Ascending aorta (tissue), 2 donors: ENCODE data around the gene HBS1L. TPM values are rescaled to one million over a fixed set of nuclear protein-coding genes. Genes with fewer than 3 reads are reported as not detected.

Experiments
- DNase-seq, 2 donors: peaks; one replicate each; pipeline ENCODE4 v3.0.0-alpha.2; 2019; ENCODE audit warnings: low spot score in 2 of 2
- H3K27ac ChIP-seq, 2 donors: fragments of 200-600 bp; sonication (generic); one replicate each; pipeline ENCODE4 v1.5.1; 2016 to 2017; ENCODE audit warnings: mild to moderate bottlenecking in 1 of 2
- H3K27me3 ChIP-seq: fragments of 200-600 bp; sonication (generic); one replicate; pipeline ENCODE4 v1.5.1; 2017
- H3K36me3 ChIP-seq, 2 donors: fragments of 200-600 bp; sonication (generic); one replicate each; pipeline ENCODE4 v1.5.1; 2016
- H3K4me1 ChIP-seq, 2 donors: fragments of 200-600 bp; sonication (generic); one replicate each; pipeline ENCODE4 v1.5.1; 2016 to 2017; ENCODE audit warnings: mild to moderate bottlenecking in 1 of 2
- H3K4me3 ChIP-seq, 2 donors: fragments of 200-600 bp; sonication (generic); one replicate each; pipeline ENCODE4 v1.5.1; 2016 to 2017; ENCODE audit warnings: mild to moderate bottlenecking in 1 of 2
- H3K9me3 ChIP-seq, 2 donors: fragments of 200-600 bp; sonication (generic); one replicate each; pipeline ENCODE4 v1.5.1; 2016
- intact Hi-C: fragments of 100-400 bp; cut with DNase I; formaldehyde crosslinking; loops from one replicate; pipeline ENCODE4 v1.15.1; 2023
- total RNA-seq: library from RNA; depleted of rRNA; stranded (reverse); fragments of >200 nt; gene quantifications from one replicate; pipeline ENCODE4 v1.1.0, GENCODE V29; 2016
- TF ChIP-seq, protein P1 (sequence below), 3 experiments: fragments of 200-600 bp in 2 of 3; fragments of 450-650 bp in 1 of 3; sonication (generic) in 2 of 3; IDR thresholded peaks; one replicate each; pipeline ENCODE4 v1.5.1; 2016 to 2019; ENCODE audit warnings: antibody characterized with exemption in 3 of 3, mild to moderate bottlenecking in 1 of 3, moderate library complexity in 1 of 3

HBS1L gene
- total RNA-seq, 1 donor from 2014 or later = 9.8 TPM

DNA sequence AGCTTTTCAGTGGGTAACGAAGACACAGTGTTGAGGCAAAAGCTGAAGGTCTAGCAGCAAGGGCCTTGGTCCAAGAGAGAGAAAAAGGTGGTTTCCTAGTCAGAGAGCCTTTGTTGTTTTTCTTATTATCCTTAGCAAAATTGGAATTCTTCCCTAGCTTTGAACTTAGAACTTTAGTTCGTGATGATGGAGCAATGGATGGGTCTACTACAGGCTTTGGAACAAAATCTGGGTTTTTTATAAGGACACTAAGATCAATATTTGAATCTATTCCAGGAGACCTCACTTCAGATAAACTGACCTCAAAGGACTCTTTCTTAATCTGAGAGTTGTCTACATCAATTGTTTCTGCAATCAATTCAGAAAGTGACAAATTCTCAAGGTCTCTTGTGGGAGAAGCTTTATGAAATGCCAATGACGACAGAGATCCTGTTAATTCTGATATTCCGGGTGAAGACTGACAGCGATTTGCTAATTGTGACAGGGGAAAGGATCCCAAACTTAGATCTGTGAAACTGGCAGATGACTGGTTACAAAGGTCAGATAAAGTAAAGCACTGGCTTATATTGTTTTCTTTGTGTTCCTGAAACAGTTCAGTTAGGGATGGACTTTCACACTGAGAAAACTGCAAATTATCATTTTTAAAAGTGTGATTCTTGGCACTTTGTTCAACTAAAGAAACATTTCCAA, 17.7 kb downstream of the HBS1L start:
- Histone ChIP-seq H3K9me3 (no peaks in the 10 kb centered on the region), H3K27ac (no peak overlapping the region), H3K4me3 (no peak overlapping the region), H3K27me3 (no peaks in the 10 kb centered on the region), H3K36me3 (peaks cover 0 to 35% of the 10 kb centered on the region in 2 donors), H3K4me1 (no peaks in the 10 kb centered on the region)
- intact Hi-C loops = no loop called here
- no peak for DNase-seq
- TF ChIP-seq, protein P1, sequence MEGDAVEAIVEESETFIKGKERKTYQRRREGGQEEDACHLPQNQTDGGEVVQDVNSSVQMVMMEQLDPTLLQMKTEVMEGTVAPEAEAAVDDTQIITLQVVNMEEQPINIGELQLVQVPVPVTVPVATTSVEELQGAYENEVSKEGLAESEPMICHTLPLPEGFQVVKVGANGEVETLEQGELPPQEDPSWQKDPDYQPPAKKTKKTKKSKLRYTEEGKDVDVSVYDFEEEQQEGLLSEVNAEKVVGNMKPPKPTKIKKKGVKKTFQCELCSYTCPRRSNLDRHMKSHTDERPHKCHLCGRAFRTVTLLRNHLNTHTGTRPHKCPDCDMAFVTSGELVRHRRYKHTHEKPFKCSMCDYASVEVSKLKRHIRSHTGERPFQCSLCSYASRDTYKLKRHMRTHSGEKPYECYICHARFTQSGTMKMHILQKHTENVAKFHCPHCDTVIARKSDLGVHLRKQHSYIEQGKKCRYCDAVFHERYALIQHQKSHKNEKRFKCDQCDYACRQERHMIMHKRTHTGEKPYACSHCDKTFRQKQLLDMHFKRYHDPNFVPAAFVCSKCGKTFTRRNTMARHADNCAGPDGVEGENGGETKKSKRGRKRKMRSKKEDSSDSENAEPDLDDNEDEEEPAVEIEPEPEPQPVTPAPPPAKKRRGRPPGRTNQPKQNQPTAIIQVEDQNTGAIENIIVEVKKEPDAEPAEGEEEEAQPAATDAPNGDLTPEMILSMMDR (IDR thresholded peaks at IDR 0.05) = no peak

DNA sequence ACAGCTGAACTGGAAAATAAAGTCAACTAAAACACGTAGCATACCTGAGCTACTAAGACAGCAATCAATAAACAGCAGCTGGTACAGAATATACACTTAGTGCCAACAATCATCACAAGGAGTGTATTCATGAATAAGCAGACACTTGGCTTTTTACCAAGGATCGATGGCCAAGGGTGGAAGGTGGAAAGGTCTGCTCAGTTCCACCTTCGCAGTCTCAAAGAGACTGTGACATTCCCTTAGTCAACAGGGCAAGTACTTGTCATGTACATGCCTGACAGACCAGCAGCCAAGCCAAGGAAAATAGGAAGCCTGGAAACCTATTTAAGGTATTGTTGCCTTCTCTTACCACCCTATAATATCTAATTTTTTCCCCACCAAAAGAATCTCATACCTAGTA, 21.4 kb downstream of the HBS1L start:
- Histone ChIP-seq H3K27ac (no peak overlapping the region), H3K9me3 (no peaks in the 10 kb centered on the region), H3K27me3 (no peaks in the 10 kb centered on the region), H3K4me3 (no peak overlapping the region), H3K4me1 (no peaks in the 10 kb centered on the region), H3K36me3 (peaks cover 0 to 27% of the 10 kb centered on the region in 2 donors)
- no peak for DNase-seq
- intact Hi-C loops = no loop called here
- TF ChIP-seq, protein P1 (IDR thresholded peaks at IDR 0.05) = no peak

DNA sequence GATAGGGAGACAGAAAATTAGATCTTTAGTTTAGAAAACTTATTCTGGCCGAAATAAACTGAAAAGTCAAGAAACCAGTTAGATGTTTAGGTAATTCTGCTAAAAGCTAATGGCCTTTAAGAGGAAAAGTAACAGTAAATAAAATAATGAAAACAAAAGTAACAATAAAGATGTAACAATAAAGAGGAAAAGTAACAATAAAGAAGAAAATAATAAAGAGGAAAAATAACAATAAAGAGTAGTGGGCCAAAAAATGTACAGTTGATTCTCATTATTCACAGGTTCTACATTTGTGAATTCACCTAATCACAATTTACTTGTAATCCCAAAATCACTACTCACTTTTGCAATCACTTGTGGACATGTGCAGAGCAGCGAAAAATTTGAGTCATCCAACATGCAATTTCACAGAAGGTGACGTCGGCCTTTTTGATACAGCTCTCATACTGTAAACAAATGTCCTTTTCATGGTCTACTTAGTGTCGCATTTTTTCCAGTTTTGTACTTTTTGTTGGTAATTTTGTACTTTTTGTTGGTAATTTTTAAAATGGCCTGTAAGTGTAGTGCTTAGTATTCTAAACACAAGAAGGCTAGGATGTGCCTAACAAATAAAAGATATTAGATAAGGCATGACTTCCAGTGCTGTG, 24.0 kb downstream of the HBS1L start:
- no peaks in the 10 kb centered on the region for H3K4me1 ChIP-seq
- H3K27me3 ChIP-seq = no peaks in the 10 kb centered on the region
- no peaks in the 10 kb centered on the region for H3K9me3 ChIP-seq
- peaks cover 0 to 12% of the 10 kb centered on the region in 2 donors for H3K36me3 ChIP-seq
- intact Hi-C loops = no loop called here
- no peak overlapping the region for H3K4me3 ChIP-seq
- TF ChIP-seq, protein P1 (IDR thresholded peaks at IDR 0.05) = no peak
- no peak for DNase-seq
- H3K27ac ChIP-seq = no peak overlapping the region

DNA sequence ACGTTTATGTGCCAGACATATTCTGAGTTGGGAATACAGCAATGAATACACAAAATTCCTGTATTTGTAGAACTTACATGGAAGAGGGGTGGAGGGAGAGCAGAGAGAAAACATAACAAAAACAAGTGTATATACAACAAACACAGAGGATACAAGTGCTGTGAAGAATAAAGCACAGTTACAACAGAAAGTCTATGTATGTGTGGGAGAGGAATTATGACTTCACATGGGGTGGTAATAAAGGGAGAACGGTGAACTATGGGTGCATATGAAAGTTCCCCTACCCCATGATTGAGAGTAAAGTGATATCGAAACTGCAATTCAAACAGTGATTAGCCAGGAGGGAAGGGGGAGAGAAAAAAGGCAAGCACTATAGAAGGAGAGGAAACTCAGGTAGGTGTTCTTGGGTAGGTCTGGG, 24.6 kb downstream of the HBS1L start:
- Histone ChIP-seq H3K36me3 (peaks cover 0 to 11% of the 10 kb centered on the region in 2 donors), H3K4me3 (no peak overlapping the region), H3K4me1 (no peaks in the 10 kb centered on the region), H3K27ac (no peak overlapping the region), H3K27me3 (no peaks in the 10 kb centered on the region), H3K9me3 (no peaks in the 10 kb centered on the region)
- TF ChIP-seq, protein P1 (IDR thresholded peaks at IDR 0.05) = no peak
- intact Hi-C loops = no loop called here
- no peak for DNase-seq

DNA sequence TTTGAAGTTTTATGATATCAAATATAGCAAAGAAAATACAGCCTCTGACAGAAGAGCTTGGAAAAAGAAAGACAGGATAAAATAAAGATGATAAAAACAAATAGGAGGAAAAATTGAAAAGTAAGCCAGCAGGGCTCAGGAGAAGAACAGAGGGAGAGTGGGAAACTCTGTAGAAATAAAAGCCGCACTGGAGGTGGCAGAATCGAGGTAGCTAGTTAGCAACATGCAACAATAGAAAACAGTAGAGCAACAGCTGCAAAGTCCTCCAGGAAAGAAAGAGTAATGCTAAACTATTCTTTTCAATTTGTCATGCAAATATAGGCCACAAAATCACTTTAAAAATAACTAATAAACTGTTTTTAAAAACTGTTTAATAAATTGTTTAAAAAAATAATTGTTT, 28.8 kb downstream of the HBS1L start:
- Histone ChIP-seq H3K36me3 (peaks cover 0 to 4% of the 10 kb centered on the region in 2 donors), H3K4me3 (no peak overlapping the region), H3K27me3 (no peaks in the 10 kb centered on the region), H3K4me1 (no peaks in the 10 kb centered on the region), H3K27ac (no peak overlapping the region), H3K9me3 (no peaks in the 10 kb centered on the region)
- intact Hi-C loops = no loop called here
- TF ChIP-seq, protein P1 (IDR thresholded peaks at IDR 0.05) = no peak
- DNase-seq = no peak
